C4-2B (cell line): ENCODE results near the gene JMJD7.

ENCODE experiments used
- CTCF ChIP-seq: fragments of 450-650 bp; conservative IDR thresholded peaks from 2 replicates; pipeline ENCODE4 v1.5.1; 2017; ENCODE audit warnings: mild to moderate bottlenecking
- ZFX ChIP-seq: fragments of 450-650 bp; IDR thresholded peaks from 2 replicates; pipeline ENCODE4 v1.6.1; 2017

- TF ChIP-seq CTCF: no peak
- no peak for TF ChIP-seq ZFX
Observed at GRCh38 chr15:41816788-41817187, 11.1 kb upstream of the JMJD7 start.
